Transverse colon (tissue), 4 donors: Measurements from ENCODE around the gene SMCO1. TPM values are rescaled to one million over a fixed set of nuclear protein-coding genes. Genes with fewer than 3 reads are reported as not detected.

Experiments used
- DNase-seq: peaks from one replicate; pipeline ENCODE4 v3.0.0-alpha.2; 2019
- H3K27ac ChIP-seq, 4 donors: fragments of 200-600 bp; sonication (generic); 2 replicates each; pipeline ENCODE4 v1.5.1; 2016 to 2018; ENCODE audit warnings: inconsistent platforms in 4 of 4
- H3K27me3 ChIP-seq: fragments of 200-600 bp; sonication (generic); 2 replicates; pipeline ENCODE4 v1.5.1; 2017; ENCODE audit warnings: inconsistent platforms
- H3K36me3 ChIP-seq, 4 donors: fragments of 200-600 bp; sonication (generic); 2 replicates each; pipeline ENCODE4 v1.5.1; 2017 to 2019; ENCODE audit warnings: inconsistent platforms in 4 of 4
- H3K4me1 ChIP-seq, 4 donors: fragments of 200-600 bp; sonication (generic); 2 replicates each; pipeline ENCODE4 v1.5.1; 2017 to 2020; ENCODE audit warnings: inconsistent platforms in 4 of 4
- H3K4me3 ChIP-seq, 4 donors: fragments of 200-600 bp; sonication (generic); 1 replicate in 1 of 4; 2 replicates in 3 of 4; pipeline versions ENCODE4 v1.5.1 to v1.6.1; 2017 to 2019; ENCODE audit warnings: inconsistent platforms in 4 of 4
- H3K9me3 ChIP-seq, 2 donors: fragments of 200-600 bp; sonication (generic); 2 replicates each; pipeline ENCODE4 v1.5.1; 2017 to 2019; ENCODE audit warnings: inconsistent platforms in 2 of 2
- EP300 ChIP-seq: sonication (generic); formaldehyde crosslinking; IDR thresholded peaks from one replicate; pipeline ENCODE4 v1.6.1; 2017; ENCODE audit warnings: antibody characterized with exemption, low read depth
- POLR2A ChIP-seq: fragments of 450-650 bp; IDR thresholded peaks from one replicate; pipeline ENCODE4 v1.6.1; 2016; ENCODE audit warnings: antibody characterized with exemption, mild to moderate bottlenecking, moderate library complexity
- POLR2AphosphoS5 ChIP-seq, 3 donors: sonication (generic); formaldehyde crosslinking; IDR thresholded peaks; one replicate each; pipeline ENCODE4 v1.6.1; 2016; ENCODE audit warnings: antibody characterized with exemption in 3 of 3
- WGBS, 2 donors: methylation state at CpG; one replicate each; pipeline ENCODE4 v1.1.5; 2018; ENCODE audit warnings: low coverage in 1 of 2; 5-methylcytosine and 5-hydroxymethylcytosine counted together
- in situ Hi-C, 4 donors: fragments of 200-750 bp; cut with MboI; loops; one replicate each; pipeline versions ENCODE4 v1.15.0 to v1.15.1; 2017; ENCODE audit warnings: low sequenced_read_pairs in 3 of 4, low pct_ligation_motif_present in 1 of 4, low pct_unique_long_range_greater_than_20kb in 1 of 4
- intact Hi-C: fragments of 100-400 bp; cut with DNase I; formaldehyde crosslinking; loops from one replicate; pipeline ENCODE4 v1.15.1; 2023; ENCODE audit warnings: low total_unique reads
- total RNA-seq, 4 donors: library from RNA; depleted of rRNA; stranded (reverse); fragments of >200 nt; gene quantifications; one replicate each; pipeline ENCODE4 v1.1.0, GENCODE V29; 2016
- TF ChIP-seq, protein P1 (sequence below), 5 experiments: fragments of 200-600 bp in 3 of 5; fragments of 450-650 bp in 2 of 5; sonication (generic) in 3 of 5; IDR thresholded peaks; 1 replicate in 2 of 5; 2 replicates in 3 of 5; pipeline ENCODE4 v1.5.1; 2016 to 2017; ENCODE audit warnings: antibody characterized with exemption in 5 of 5, inconsistent platforms in 3 of 5, mild to moderate bottlenecking in 2 of 5, moderate library complexity in 1 of 5

SMCO1 gene
- total RNA-seq, 4 donors from 2014 or later = not detected

- Histone ChIP-seq H3K4me1 (peaks cover 0 to 27% (median 14%) of the 10 kb centered on the region in 4 donors), H3K36me3 (no peaks in the 10 kb centered on the region), H3K27me3 (no peaks in the 10 kb centered on the region), H3K9me3 (no peaks in the 10 kb centered on the region), H3K4me3 (no peak overlapping the region), H3K27ac (no peak overlapping the region)
- WGBS, 2 donors = 80 to 84% methylated on average over 2 to 4 of the region's 4 CpGs
- intact Hi-C loops = no loop called here
- no peak for TF ChIP-seq POLR2AphosphoS5 (IDR thresholded peaks at IDR 0.05)
- no peak for TF ChIP-seq EP300
- no peak for TF ChIP-seq POLR2A
- TF ChIP-seq, protein P1, sequence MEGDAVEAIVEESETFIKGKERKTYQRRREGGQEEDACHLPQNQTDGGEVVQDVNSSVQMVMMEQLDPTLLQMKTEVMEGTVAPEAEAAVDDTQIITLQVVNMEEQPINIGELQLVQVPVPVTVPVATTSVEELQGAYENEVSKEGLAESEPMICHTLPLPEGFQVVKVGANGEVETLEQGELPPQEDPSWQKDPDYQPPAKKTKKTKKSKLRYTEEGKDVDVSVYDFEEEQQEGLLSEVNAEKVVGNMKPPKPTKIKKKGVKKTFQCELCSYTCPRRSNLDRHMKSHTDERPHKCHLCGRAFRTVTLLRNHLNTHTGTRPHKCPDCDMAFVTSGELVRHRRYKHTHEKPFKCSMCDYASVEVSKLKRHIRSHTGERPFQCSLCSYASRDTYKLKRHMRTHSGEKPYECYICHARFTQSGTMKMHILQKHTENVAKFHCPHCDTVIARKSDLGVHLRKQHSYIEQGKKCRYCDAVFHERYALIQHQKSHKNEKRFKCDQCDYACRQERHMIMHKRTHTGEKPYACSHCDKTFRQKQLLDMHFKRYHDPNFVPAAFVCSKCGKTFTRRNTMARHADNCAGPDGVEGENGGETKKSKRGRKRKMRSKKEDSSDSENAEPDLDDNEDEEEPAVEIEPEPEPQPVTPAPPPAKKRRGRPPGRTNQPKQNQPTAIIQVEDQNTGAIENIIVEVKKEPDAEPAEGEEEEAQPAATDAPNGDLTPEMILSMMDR (IDR thresholded peaks at IDR 0.05) = no peak
- in situ Hi-C loops = no loop called here
- no peak for DNase-seq
Observed at GRCh38 chr3:196496183-196496582, 19.0 kb downstream of the SMCO1 start.

DNA sequence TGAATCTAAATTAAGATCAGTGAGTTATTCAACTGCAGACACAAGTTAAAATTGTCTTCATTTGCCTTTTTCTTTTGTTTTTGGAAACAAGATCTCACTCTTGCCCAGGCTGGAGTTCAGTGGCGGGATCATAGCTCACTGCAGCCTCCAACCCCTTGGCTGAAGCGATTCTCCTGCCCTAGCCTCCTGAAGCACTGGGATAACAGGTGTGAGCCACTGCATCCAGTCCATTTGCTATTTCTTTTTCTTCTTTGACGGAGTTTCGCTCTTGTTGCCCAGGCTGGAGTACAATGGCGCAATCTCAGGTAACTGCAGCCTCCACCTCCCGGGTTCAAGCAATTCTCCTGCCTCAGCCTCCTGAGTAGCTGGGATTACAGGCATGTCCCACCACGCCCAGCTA lies 21.9 kb downstream of the SMCO1 start:
- no peak for TF ChIP-seq POLR2A
- TF ChIP-seq EP300 = no peak
- TF ChIP-seq, protein P1 (IDR thresholded peaks at IDR 0.05) = no peak
- no peak for TF ChIP-seq POLR2AphosphoS5 (IDR thresholded peaks at IDR 0.05)
- Histone ChIP-seq H3K36me3 (no peaks in the 10 kb centered on the region), H3K9me3 (no peaks in the 10 kb centered on the region), H3K4me3 (no peak overlapping the region), H3K4me1 (peaks cover 0 to under 1% (median 0%) of the 10 kb centered on the region in 4 donors), H3K27ac (no peak overlapping the region), H3K27me3 (no peaks in the 10 kb centered on the region)
- in situ Hi-C loops (no loop called here), intact Hi-C loops (no loop called here)
- DNase-seq = no peak
- 97 to 100% methylated on average over 2 to 7 of the region's 7 CpGs for WGBS, 2 donors

- Histone ChIP-seq H3K27ac (no peak overlapping the region), H3K9me3 (no peaks in the 10 kb centered on the region), H3K4me3 (no peak overlapping the region), H3K27me3 (no peaks in the 10 kb centered on the region), H3K36me3 (peaks cover 0 to 5% (median 2%) of the 10 kb centered on the region in 4 donors), H3K4me1 (no peaks in the 10 kb centered on the region)
- in situ Hi-C loops (no loop called here), intact Hi-C loops (no loop called here)
- TF ChIP-seq POLR2A = no peak
- TF ChIP-seq EP300 = no peak
- TF ChIP-seq, protein P1 (IDR thresholded peaks at IDR 0.05) = no peak
- TF ChIP-seq POLR2AphosphoS5 (IDR thresholded peaks at IDR 0.05) = no peak
- 96 to 100% methylated on average over 2 of the region's 2 CpGs for WGBS, 2 donors
- DNase-seq = no peak
Observed at GRCh38 chr3:196492080-196492479, 23.1 kb downstream of the SMCO1 start.

GRCh38 chr3:196489747-196490146 lies 25.4 kb downstream of the SMCO1 start:
- intact Hi-C loops = no loop called here
- H3K27ac ChIP-seq = no peak overlapping the region
- 88 to 96% methylated on average over 4 to 10 of the region's 10 CpGs for WGBS, 2 donors
- no peak for TF ChIP-seq EP300
- in situ Hi-C loops = no loop called here
- H3K36me3 ChIP-seq = peaks cover 0 to 28% (median 14%) of the 10 kb centered on the region in 4 donors
- no peaks in the 10 kb centered on the region for H3K9me3 ChIP-seq
- no peaks in the 10 kb centered on the region for H3K4me1 ChIP-seq
- no peak overlapping the region for H3K4me3 ChIP-seq
- no peaks in the 10 kb centered on the region for H3K27me3 ChIP-seq
- no peak for DNase-seq

GRCh38 chr3:196486263-196486662 lies 28.9 kb downstream of the SMCO1 start:
- Histone ChIP-seq H3K36me3 (peaks cover 0 to 61% (median 30%) of the 10 kb centered on the region in 4 donors), H3K9me3 (no peaks in the 10 kb centered on the region), H3K27me3 (no peaks in the 10 kb centered on the region), H3K4me3 (no peak overlapping the region), H3K27ac (no peak overlapping the region), H3K4me1 (no peaks in the 10 kb centered on the region)
- intact Hi-C loops = no loop called here
- WGBS, 2 donors = 90 to 91% methylated on average over 5 to 8 of the region's 8 CpGs
- in situ Hi-C loops = no loop called here
- TF ChIP-seq, protein P1 (IDR thresholded peaks at IDR 0.05) = peak in 1 of 5 experiments; percentile 30
- TF ChIP-seq EP300 (no peak), POLR2AphosphoS5 (IDR thresholded peaks at IDR 0.05) (no peak)
- no peak for DNase-seq
